Endodermal cell (in vitro differentiated cells): Measurements from ENCODE around the gene GCGR. TPM values are rescaled to one million over a fixed set of nuclear protein-coding genes. Genes with fewer than 3 reads are reported as not detected.
A peak's percentile ranks its signal among the peaks of the same experiment; 100 is the strongest.

Experiments
- DNase-seq: peaks from one replicate; pipeline ENCODE4 v3.0.0-alpha.2; 2017
- H3K27ac ChIP-seq: 2 replicates; pipeline ENCODE4 v1.5.1; 2013; ENCODE audit warnings: mild to moderate bottlenecking, low read depth, low read length, moderate library complexity
- H3K27me3 ChIP-seq: 2 replicates; pipeline ENCODE4 v1.6.1; 2013; ENCODE audit warnings: mild to moderate bottlenecking, low read length, moderate library complexity; ENCODE audit not compliant: insufficient read depth, control insufficient read depth, poor library complexity, severe bottlenecking
- H3K36me3 ChIP-seq: 2 replicates; pipeline ENCODE4 v1.7.0; 2013; ENCODE audit warnings: mild to moderate bottlenecking, low read length, moderate library complexity; ENCODE audit not compliant: control insufficient read depth, insufficient read depth
- H3K4me1 ChIP-seq: one replicate; pipeline ENCODE4 v1.7.0; 2013; ENCODE audit warnings: low read length; ENCODE audit not compliant: control insufficient read depth, insufficient read depth
- H3K4me3 ChIP-seq: 2 replicates; pipeline ENCODE4 v1.5.1; 2013; ENCODE audit warnings: mild to moderate bottlenecking, low read length, moderate library complexity
- H3K9ac ChIP-seq: 2 replicates; pipeline ENCODE4 v1.6.1; 2013; ENCODE audit warnings: mild to moderate bottlenecking, low read length, moderate library complexity; ENCODE audit not compliant: poor library complexity, severe bottlenecking; ENCODE audit errors: extremely low read depth
- H3K9me3 ChIP-seq: 2 replicates; pipeline ENCODE4 v1.6.1; 2013; ENCODE audit warnings: mild to moderate bottlenecking, low read length, moderate library complexity; ENCODE audit not compliant: control insufficient read depth
- H3K27ac Mint-ChIP-seq: 2 replicates; pipeline ENCODE4 v1.8.0; 2020; ENCODE audit warnings: mixed read lengths
- H3K27me3 Mint-ChIP-seq: 2 replicates; pipeline ENCODE4 v1.8.0; 2021; ENCODE audit warnings: mild to moderate bottlenecking, mixed read lengths; ENCODE audit not compliant: insufficient read depth
- H3K36me3 Mint-ChIP-seq: 2 replicates; pipeline ENCODE4 v1.8.0; 2020; ENCODE audit warnings: low read depth, mixed read lengths
- H3K4me1 Mint-ChIP-seq: 2 replicates; pipeline ENCODE4 v1.8.0; 2020; ENCODE audit warnings: mixed read lengths
- H3K4me3 Mint-ChIP-seq: 2 replicates; pipeline ENCODE4 v1.8.0; 2020; ENCODE audit warnings: mild to moderate bottlenecking, moderate library complexity, mixed read lengths
- H3K9me3 Mint-ChIP-seq: 2 replicates; pipeline ENCODE4 v1.8.0; 2020; ENCODE audit warnings: mild to moderate bottlenecking, mixed read lengths
- WGBS, 2 experiments: methylation state at CpG; one replicate each; pipeline versions ENCODE4 v1.1.5 to v1.1.7; 2013; ENCODE audit warnings: missing lambda C conversion rate in 2 of 2, mixed read lengths in 1 of 2; ENCODE audit not compliant: insufficient coverage in 1 of 2, insufficient read length in 1 of 2; 5-methylcytosine and 5-hydroxymethylcytosine counted together
- total RNA-seq, 2 donors: library from RNA; stranded (reverse); fragmentation: NEBNext Ultra II Directional in 1 of 2; extraction: Animal tissue kit (Norgen Biotek cat#: 25700) in 1 of 2; gene quantifications; 2 replicates in 1 of 2; 3 replicates in 1 of 2; pipeline ENCODE4 v1.2.1, GENCODE V29; 2021
- TF ChIP-seq, protein P1 (sequence below): fragments of 200-600 bp; sonication (generic); conservative IDR thresholded peaks from 2 replicates; pipeline ENCODE4 v1.5.0; 2021; ENCODE audit warnings: antibody characterized with exemption, mild to moderate bottlenecking

Gene GCGR
- total RNA-seq, 2 donors from 2014 or later: 4.0 TPM; not detected in 1

DNA sequence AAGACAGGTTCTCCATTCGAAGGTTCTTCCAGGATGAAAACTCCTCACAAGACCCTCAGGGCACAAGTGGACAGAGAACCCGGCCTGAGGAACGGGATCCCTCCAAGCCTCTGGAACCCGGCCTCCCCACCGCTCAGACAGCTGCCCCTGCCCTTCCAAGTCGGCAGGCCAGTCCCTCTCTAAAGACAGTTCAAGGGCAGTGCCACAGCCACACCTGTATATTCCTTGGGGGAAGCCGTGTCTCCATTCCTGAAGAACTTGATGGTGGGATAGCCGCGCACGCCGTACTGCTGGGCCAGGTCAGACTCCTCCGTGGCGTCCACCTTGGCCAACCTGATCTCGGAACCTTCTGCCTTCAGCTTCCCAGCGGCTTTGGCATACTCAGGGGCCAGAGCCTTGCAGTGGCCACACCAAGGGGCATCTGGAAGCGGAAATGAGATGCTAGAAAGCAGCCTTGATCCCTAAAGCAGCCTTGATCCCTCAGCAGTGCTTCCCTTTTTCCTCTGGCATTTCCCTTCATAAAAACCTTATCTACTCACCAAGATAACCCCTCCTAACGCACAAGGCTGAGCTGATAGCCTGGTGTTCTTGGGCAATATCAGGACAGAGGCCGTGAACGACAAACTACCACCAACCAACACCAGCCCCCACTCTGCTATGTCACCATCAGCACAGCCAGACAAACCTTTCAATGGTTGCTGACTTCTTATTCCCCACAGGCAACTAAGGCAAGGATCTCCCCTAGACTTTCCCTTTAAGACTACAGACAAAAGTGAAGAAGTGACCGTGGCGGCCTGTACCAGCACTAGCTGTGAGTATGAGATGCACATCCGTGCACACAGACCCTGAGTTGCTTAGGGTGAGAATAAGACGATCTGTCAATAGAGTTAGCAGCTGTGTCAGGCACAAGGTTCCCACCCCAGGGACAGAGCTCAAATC, 55.3 kb downstream of the GCGR start:
- peaks cover 9% of the 10 kb centered on the region for H3K4me1 Mint-ChIP-seq
- H3K27me3 Mint-ChIP-seq: no peaks in the 10 kb centered on the region
- H3K4me1 ChIP-seq: peaks cover 8% of the 10 kb centered on the region
- H3K4me3 Mint-ChIP-seq: peak overlapping the region; percentile 77
- no peaks in the 10 kb centered on the region for H3K9me3 ChIP-seq
- TF ChIP-seq, protein P1, sequence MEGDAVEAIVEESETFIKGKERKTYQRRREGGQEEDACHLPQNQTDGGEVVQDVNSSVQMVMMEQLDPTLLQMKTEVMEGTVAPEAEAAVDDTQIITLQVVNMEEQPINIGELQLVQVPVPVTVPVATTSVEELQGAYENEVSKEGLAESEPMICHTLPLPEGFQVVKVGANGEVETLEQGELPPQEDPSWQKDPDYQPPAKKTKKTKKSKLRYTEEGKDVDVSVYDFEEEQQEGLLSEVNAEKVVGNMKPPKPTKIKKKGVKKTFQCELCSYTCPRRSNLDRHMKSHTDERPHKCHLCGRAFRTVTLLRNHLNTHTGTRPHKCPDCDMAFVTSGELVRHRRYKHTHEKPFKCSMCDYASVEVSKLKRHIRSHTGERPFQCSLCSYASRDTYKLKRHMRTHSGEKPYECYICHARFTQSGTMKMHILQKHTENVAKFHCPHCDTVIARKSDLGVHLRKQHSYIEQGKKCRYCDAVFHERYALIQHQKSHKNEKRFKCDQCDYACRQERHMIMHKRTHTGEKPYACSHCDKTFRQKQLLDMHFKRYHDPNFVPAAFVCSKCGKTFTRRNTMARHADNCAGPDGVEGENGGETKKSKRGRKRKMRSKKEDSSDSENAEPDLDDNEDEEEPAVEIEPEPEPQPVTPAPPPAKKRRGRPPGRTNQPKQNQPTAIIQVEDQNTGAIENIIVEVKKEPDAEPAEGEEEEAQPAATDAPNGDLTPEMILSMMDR: no peak
- no peaks in the 10 kb centered on the region for H3K27me3 ChIP-seq
- H3K27ac ChIP-seq: no peak overlapping the region
- H3K9ac ChIP-seq: peak overlapping the region; percentile 89
- peaks cover 58% of the 10 kb centered on the region for H3K36me3 Mint-ChIP-seq
- H3K36me3 ChIP-seq: peaks cover 65% of the 10 kb centered on the region
- 72 to 73% methylated on average over 15 to 23 of the region's 23 CpGs for WGBS, 2 experiments
- peak overlapping the region; percentile 99 for H3K4me3 ChIP-seq
- DNase-seq: no peak
- H3K27ac Mint-ChIP-seq: peak overlapping the region; percentile 85
- no peaks in the 10 kb centered on the region for H3K9me3 Mint-ChIP-seq

DNA sequence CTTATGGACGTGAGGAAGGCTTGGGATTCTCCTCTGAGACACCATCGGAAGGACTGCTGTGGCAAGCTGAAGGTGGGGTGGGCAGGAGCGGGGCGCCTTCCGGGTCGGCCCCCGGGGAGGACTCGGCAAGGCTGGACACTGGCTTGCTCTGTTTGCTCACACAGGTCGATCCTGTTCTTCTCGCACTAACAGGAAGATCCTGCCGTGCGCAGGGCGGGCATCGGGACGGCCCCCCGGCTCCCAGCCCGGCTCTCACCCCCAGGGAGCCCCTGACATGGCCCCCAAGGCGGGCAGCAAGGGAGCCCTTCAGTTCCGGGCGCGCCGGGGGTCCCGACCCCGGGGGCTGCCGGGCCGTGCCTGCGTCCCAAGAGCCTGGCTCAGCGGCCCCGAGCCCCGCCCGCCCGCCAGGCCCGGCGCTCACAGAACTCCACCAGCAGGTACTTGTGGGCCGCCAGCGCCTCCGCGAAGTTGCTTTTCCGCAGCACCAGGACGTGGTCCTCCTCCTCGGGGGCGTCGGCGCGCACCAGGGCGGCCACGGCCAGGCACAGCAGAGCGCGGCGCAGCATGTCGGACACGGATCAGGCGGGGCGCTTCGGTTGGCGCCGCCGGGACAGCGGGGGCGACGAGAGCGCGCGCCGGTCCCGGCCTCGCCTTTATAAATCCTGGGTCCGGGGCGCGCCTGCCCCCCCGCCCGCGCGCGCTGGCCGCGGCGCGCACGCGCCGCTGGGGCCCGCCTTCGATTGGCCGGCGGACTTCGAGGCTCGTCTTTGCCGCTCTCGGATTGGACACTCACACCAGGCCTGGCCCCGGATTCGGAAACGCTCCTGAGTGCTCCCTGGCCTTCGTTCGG, 56.2 kb downstream of the GCGR start, which contains the start of gene P4HB:
P4HB (minus strand) TSS at position 630 of the 850 bp plus-strand sequence; CDS start at position 566, 64 bp downstream.
- Mint-ChIP-seq H3K36me3 (peaks cover 50% of the 10 kb centered on the region), H3K4me3 (peak within 1 kb of the TSS; percentile 77), H3K4me1 (peaks cover 9% of the 10 kb centered on the region), H3K27me3 (no peaks in the 10 kb centered on the region), H3K9me3 (no peaks in the 10 kb centered on the region), H3K27ac (peak within 1 kb of the TSS; percentile 97)
- DNase-seq: no peak
- H3K4me1 ChIP-seq: peaks cover 8% of the 10 kb centered on the region
- TF ChIP-seq, protein P1: no peak
- peak within 1 kb of the TSS; percentile 75 for H3K27ac ChIP-seq
- peak within 1 kb of the TSS; percentile 95 for H3K9ac ChIP-seq
- no peaks in the 10 kb centered on the region for H3K9me3 ChIP-seq
- peaks cover 65% of the 10 kb centered on the region for H3K36me3 ChIP-seq
- no peaks in the 10 kb centered on the region for H3K27me3 ChIP-seq
- peak within 1 kb of the TSS; percentile 99 for H3K4me3 ChIP-seq
- WGBS, 2 experiments: 0 to 1% methylated on average over 52 to 95 of the region's 95 CpGs
